DMS53 treated with DMSO at 0.1 percent for 48 hours (cell line): ENCODE measurements around the gene FGGY.
"Not testable (repeated sequence)": the region's sequence is repeated elsewhere in the genome, so short reads cannot be mapped to it uniquely, and the experiment has no call there.

Experiments
- DNase-seq: peaks from one replicate; lab custom pipeline; 2025; ENCODE audit not compliant: unreplicated experiment; lab: John Stamatoyannopoulos, UW

Gene FGGY

DNA sequence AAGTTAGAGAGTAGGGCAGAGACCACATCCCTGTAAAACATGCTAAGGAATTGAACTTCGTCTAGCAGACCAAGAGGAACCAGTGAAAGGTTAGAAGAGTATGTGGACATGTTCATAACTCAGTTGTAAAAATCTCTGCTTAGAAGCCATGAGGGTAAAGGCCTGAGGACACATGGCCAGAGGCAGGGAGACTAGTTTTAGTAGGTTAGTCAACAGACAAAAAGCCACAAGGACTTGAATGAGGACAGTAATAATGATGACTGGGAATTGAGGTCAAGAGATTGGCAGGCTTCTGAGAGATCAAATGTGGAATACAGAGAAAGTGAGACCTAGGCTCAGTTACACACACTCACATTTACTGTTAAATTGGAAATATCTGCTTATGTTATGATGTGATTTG lies 312.4 kb downstream of the FGGY start:
- DNase-seq = no peak

DNA sequence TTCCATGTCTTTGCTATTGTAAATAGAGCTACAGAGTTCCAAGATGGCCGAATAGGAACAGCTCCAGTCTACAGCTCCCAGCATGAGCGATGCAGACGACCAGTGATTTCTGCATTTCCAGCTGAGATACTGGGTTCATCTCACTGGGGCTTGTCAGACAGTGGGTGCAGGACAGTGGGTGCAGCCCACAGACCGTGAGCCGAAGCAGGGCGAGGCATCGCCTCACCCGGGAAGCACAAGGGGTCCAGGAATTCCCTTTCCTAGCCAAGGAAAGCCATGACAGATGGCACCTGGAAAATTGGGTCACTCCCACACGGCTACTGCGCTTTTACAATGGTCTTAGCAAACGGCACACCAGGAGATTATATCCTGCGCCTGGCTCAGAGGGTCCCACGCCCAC lies 313.6 kb downstream of the FGGY start:
- DNase-seq = not testable (repeated sequence)

GRCh38 chr1:59617434-59617833 lies 320.5 kb downstream of the FGGY start:
- DNase-seq = no peak

GRCh38 chr1:59619557-59619956 lies 322.7 kb downstream of the FGGY start:
- DNase-seq = no peak

- DNase-seq = no peak
These were observed 328.5 kb downstream of the FGGY start for GRCh38 chr1:59625384-59625783.

DNA sequence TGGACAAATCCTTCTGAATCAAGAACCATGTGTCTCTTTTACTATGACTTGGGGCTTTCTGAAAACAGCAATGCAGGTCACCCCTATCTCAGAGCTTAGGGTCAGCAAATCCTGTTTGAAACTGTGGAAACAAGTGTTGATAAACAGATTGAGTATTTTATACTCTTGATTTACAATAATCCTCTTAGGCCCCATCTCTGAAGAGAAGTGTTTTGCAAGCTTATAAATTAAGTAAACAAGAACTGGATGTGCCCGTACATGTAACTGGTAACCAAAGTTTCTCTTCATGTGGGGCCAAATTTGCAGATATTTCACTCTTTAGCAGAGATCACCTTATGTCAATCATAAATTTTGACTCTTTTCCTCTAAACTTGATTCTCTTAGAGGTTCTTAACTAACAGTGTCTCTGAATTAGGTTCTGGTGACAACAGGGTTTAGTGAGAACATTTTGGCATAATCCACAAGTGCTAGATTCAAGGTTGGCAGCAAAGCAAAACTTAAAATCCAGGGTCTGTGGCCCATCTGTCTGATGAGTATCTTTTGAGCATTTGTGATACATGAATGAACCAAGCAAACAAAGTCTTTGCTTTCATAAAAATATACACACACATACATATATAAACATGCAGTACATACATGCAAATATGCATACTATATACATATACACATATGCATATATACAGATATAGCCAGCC lies 334.8 kb downstream of the FGGY start:
- DNase-seq = no peak

GRCh38 chr1:59635097-59635496 lies 338.2 kb downstream of the FGGY start:
- DNase-seq = no peak

- DNase-seq = no peak
These were observed 341.4 kb downstream of the FGGY start for GRCh38 chr1:59638231-59638711.

- no peak for DNase-seq
These were observed 342.4 kb downstream of the FGGY start for GRCh38 chr1:59639266-59639665.

DNA sequence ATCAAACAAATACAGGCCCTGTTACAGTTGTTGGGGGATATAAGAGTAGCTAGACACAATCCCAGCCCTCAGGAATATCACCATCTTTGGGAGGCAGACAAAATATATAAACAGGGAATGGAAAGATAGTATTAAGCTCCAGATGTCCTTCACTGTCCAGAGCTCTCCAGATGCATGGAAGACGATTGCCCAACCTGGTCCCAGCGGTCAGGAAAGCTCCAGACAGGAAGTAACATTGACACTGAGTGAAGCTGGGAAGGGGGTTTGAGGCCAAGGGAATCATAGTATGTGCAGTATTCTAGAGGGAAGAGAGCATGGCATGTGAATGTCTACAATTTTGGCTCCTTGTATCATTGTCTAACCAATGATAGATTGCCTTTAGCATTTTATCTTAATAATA lies 344.0 kb downstream of the FGGY start:
- no peak for DNase-seq

- DNase-seq = no peak
These were observed 344.9 kb downstream of the FGGY start for GRCh38 chr1:59641836-59642235.

GRCh38 chr1:59643526-59643925 lies 346.6 kb downstream of the FGGY start:
- DNase-seq = no peak

DNA sequence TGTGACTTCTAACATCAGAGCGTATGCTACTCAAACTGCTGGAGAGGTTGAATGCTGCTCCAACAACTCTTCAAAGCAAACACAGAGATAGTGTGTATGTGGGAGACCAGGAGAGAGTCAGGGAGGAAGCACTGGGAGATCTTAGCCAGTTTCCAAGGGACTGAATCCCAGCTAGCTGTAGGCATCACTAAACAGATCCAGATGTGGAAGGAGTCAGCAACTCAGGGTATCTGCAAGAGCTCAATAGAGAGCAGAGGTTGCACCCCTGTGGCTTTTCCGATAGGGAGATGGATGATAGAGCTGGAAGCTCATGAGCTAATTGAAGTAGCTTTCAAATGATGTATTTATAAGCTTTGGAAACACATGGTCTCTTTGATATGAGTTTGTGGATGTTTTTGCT lies 349.0 kb downstream of the FGGY start:
- no peak for DNase-seq

DNA sequence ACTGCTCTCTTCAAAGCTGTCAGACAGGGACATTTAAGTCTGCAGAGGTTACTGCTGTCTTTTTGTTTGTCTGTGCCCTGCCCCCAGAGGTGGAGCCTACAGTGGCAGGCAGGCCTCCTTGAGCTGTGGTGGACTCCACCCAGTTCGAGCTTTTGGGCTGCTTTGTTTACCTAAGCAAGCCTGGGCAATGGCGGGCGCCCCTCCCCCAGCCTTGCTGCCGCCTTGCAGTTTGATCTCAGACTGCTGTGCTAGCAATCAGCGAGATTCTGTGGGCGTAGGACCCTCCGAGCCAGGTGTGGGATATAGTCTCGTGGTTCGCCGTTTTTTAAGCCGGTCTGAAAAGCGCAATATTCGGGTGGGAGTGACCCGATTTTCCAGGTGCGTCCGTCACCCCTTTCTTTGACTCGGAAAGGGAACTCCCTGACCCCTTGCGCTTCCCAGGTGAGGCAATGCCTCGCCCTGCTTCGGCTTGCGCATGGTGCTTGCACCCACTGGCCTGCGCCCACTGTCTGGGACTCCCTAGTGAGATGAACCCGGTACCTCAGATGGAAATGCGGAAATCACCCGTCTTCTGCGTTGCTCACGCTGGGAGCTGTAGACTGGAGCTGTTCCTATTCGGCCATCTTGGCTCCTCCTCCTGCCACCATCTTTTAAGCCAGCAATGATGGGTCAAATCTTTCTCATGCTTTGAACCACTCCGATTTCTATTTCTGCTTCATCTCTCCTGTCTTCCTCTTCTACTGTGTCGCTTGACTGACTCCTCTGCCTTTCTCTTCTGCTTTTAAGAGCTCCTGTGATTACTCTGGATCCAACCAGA lies 356.5 kb downstream of the FGGY start:
- peak; percentile 59 for DNase-seq

DNA sequence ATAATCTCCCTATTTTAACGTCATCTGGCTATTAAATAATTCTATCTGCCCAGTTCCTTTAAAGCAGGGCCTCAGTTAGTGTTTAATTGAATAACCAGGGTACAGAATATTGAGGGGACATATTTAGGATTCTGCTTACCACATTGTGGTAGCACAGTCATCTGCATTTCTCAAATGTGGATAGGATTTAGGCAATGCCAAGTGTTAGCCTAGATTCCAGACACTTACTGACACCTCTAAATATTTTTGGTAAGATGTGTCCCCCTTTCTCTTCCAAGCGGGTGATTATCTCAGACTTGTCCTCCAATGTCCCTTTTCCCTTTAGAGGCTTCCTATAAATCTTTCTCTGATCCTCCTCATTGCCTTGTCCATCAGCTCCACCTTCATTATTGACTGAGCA lies 357.1 kb downstream of the FGGY start:
- DNase-seq = peak; percentile 66

GRCh38 chr1:59657873-59658465 lies 361.1 kb downstream of the FGGY start:
- DNase-seq = no peak

DNA sequence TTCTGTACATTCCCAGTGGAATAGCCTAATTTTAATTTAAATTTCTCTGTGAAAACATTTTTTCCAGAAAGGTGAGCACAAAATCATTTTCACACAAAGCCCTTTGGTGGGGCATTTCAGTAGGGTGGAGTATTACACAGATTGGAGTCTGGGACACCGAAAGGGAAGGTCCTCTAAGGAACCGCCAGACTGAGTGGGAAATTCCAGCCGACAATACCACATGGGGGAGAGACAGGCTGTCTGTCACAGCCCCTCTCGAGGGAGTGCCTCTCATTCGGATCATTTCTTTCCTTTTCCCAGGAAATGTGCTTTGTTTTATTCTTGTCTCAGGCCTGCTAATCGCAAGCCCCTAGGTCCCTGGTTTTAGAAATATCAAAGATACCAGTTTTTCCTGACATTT lies 367.3 kb downstream of the FGGY start:
- DNase-seq = no peak

DNA sequence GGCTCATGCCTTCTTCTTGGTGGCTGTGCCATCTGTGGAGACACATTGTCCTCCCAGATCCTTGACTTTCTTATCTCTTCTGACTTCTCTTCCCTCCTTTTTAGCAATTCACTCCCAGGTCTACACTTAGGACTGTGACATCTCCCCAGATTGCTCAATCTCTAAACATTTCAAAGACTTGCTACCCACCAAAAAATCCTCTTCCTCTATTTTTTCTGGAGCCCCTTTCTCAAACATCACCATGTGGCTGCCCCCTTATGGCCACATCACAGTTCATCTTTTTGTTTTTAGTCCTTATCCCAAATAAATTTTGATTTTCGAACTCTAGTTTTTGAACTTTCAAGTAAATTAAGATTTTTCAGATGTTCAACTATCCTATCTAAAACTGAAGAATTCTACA lies 369.2 kb downstream of the FGGY start:
- DNase-seq = no peak

- DNase-seq = no peak
These were observed 370.1 kb downstream of the FGGY start for GRCh38 chr1:59667020-59667419.

GRCh38 chr1:59669752-59670312 lies 372.9 kb downstream of the FGGY start:
- DNase-seq = no peak

- no peak for DNase-seq
These were observed 373.8 kb downstream of the FGGY start for GRCh38 chr1:59670662-59671061.
